WTC11 (cell line): ENCODE results near the gene AGFG2. TPM values are rescaled to one million over a fixed set of nuclear protein-coding genes. Genes with fewer than 3 reads are reported as not detected.

Experiments
- ATAC-seq: fragments of 200-7000 bp; cut with Tn5 transposase; 2 replicates; pipeline ENCODE4 v1.10.0; 2021; ENCODE audit warnings: mild to moderate bottlenecking, moderate library complexity
- CTCF ChIA-PET: fragments of 300-600 bp; sonication (Branson Sonifier 250); formaldehyde crosslinking; loops from one replicate; lab custom pipeline; 2021; ENCODE audit warnings: antibody characterized with exemption; lab: Charles Lee
- POLR2A ChIA-PET: fragments of 350-600 bp; sonication (Branson Sonifier 250); formaldehyde crosslinking; loops from one replicate; lab custom pipeline; 2021; ENCODE audit warnings: antibody characterized with exemption; lab: Charles Lee
- DNase-seq: peaks from one replicate; pipeline ENCODE4 v3.0.0; 2021; ENCODE audit warnings: low spot score
- H3K27ac Mint-ChIP-seq: 2 replicates; pipeline ENCODE4 v1.8.0; 2021; ENCODE audit warnings: mixed read lengths
- H3K27me3 Mint-ChIP-seq: 2 replicates; pipeline ENCODE4 v1.8.0; 2021; ENCODE audit warnings: low read depth, mild to moderate bottlenecking, moderate library complexity, mixed read lengths
- H3K36me3 Mint-ChIP-seq: 2 replicates; pipeline ENCODE4 v1.8.0; 2021; ENCODE audit warnings: mixed read lengths
- H3K4me1 Mint-ChIP-seq: 2 replicates; pipeline ENCODE4 v1.8.0; 2022; ENCODE audit warnings: mixed read lengths
- H3K4me3 Mint-ChIP-seq: 2 replicates; pipeline ENCODE4 v1.8.0; 2021; ENCODE audit warnings: mild to moderate bottlenecking, moderate library complexity, mixed read lengths
- H3K9me3 Mint-ChIP-seq: 2 replicates; pipeline ENCODE4 v1.8.0; 2021; ENCODE audit warnings: mixed read lengths
- AR ChIP-seq: fragments of 250-450 bp; sonication (Bioruptor Pico); IDR thresholded peaks from 2 replicates; pipeline ENCODE4 v1.9.0; 2021; ENCODE audit warnings: mild to moderate bottlenecking
- ARID4B ChIP-seq: sonication (generic); formaldehyde crosslinking; IDR thresholded peaks from 2 replicates; pipeline ENCODE4 v1.8.0; 2023; ENCODE audit warnings: missing genetic modification reagents, mild to moderate bottlenecking, borderline replicate concordance
- ATF6 ChIP-seq: sonication (generic); formaldehyde crosslinking; IDR thresholded peaks from 2 replicates; pipeline ENCODE4 v1.8.1; 2023; ENCODE audit warnings: mild to moderate bottlenecking, missing genetic modification reagents
- CREB1 ChIP-seq: sonication (generic); formaldehyde crosslinking; IDR thresholded peaks from 2 replicates; pipeline ENCODE4 v1.8.0; 2023; ENCODE audit warnings: mild to moderate bottlenecking, missing genetic modification reagents
- E2F1 ChIP-seq: sonication (generic); formaldehyde crosslinking; IDR thresholded peaks from 2 replicates; pipeline ENCODE4 v1.8.0; 2022; ENCODE audit warnings: mild to moderate bottlenecking, missing genetic modification reagents
- E2F4 ChIP-seq: sonication (generic); formaldehyde crosslinking; IDR thresholded peaks from 2 replicates; pipeline ENCODE4 v1.8.1; 2022; ENCODE audit warnings: low read depth, mild to moderate bottlenecking, moderate library complexity, missing genetic modification reagents, borderline replicate concordance
- E2F5 ChIP-seq: sonication (generic); formaldehyde crosslinking; IDR thresholded peaks from 2 replicates; pipeline ENCODE4 v1.8.1; 2022; ENCODE audit warnings: mild to moderate bottlenecking, moderate library complexity, missing genetic modification reagents
- ESRRA ChIP-seq: sonication (generic); formaldehyde crosslinking; IDR thresholded peaks from 2 replicates; pipeline ENCODE4 v1.8.1; 2022; ENCODE audit warnings: mild to moderate bottlenecking, missing genetic modification reagents, borderline replicate concordance
- FOXK1 ChIP-seq: sonication (generic); formaldehyde crosslinking; IDR thresholded peaks from 2 replicates; pipeline ENCODE4 v1.8.0; 2022; ENCODE audit warnings: mild to moderate bottlenecking, moderate library complexity, missing genetic modification reagents
- MAX ChIP-seq: sonication (generic); formaldehyde crosslinking; IDR thresholded peaks from 2 replicates; pipeline ENCODE4 v1.8.0; 2022; ENCODE audit warnings: mild to moderate bottlenecking, missing genetic modification reagents
- NFATC4 ChIP-seq: fragments of 250-450 bp; sonication (Bioruptor Pico); IDR thresholded peaks from 2 replicates; pipeline ENCODE4 v1.9.0; 2021; ENCODE audit warnings: mild to moderate bottlenecking
- NR2C2 ChIP-seq: sonication (generic); formaldehyde crosslinking; IDR thresholded peaks from 2 replicates; pipeline ENCODE4 v1.8.0; 2022; ENCODE audit warnings: mild to moderate bottlenecking, missing genetic modification reagents
- RORB ChIP-seq: fragments of 250-450 bp; sonication (Bioruptor Pico); IDR thresholded peaks from 2 replicates; pipeline ENCODE4 v1.9.0; 2021; ENCODE audit warnings: mild to moderate bottlenecking
- TCF7 ChIP-seq: sonication (generic); formaldehyde crosslinking; IDR thresholded peaks from 2 replicates; pipeline ENCODE4 v1.8.0; 2022; ENCODE audit warnings: mild to moderate bottlenecking, low read depth, missing genetic modification reagents, moderate library complexity
- ZNF232 ChIP-seq: sonication (generic); formaldehyde crosslinking; IDR thresholded peaks from 2 replicates; pipeline ENCODE4 v1.8.0; 2022; ENCODE audit warnings: mild to moderate bottlenecking, missing genetic modification reagents
- total RNA-seq: library from RNA; stranded (reverse); gene quantifications from 3 replicates; pipeline ENCODE4 v1.2.3, GENCODE V29; 2021

Gene AGFG2
- total RNA-seq, 1 experiment from 2014 or later = 6.4 TPM

GRCh38 chr7:100606313-100606712, 67.3 kb downstream of the AGFG2 start (continued):
- TF ChIP-seq AR (CRISPR knock-in tag) (no peak), FOXK1 (CRISPR knock-in tag) (no peak), NFATC4 (CRISPR knock-in tag) (no peak), E2F4 (CRISPR knock-in tag) (no peak), TCF7 (CRISPR knock-in tag) (no peak)
- TF ChIP-seq, all 79 proteins: peak for 0

- TF ChIP-seq ESRRA (no peak), MAX (CRISPR knock-in tag) (no peak), E2F1 (CRISPR knock-in tag) (no peak), RORB (no peak), ZNF232 (CRISPR knock-in tag) (no peak), CREB1 (CRISPR knock-in tag) (no peak), E2F5 (CRISPR knock-in tag) (no peak), NR2C2 (CRISPR knock-in tag) (no peak), ARID4B (CRISPR knock-in tag) (no peak), ATF6 (no peak)
- peaks cover 8% of the 10 kb centered on the region for H3K36me3 Mint-ChIP-seq
- no peaks in the 10 kb centered on the region for H3K9me3 Mint-ChIP-seq
- H3K27me3 Mint-ChIP-seq = peaks cover 13% of the 10 kb centered on the region
- peak overlapping the region; percentile 11; the same call in 1 of the 2 replicates for H3K4me3 Mint-ChIP-seq
- POLR2A ChIA-PET = interaction anchor here (0.7 to 1.5 kb wide), 3 partner anchors 21 to 65 kb away, joined by 3 read pairs; partner anchors contain the start of genes FBXO24 and LRCH4
- H3K27ac Mint-ChIP-seq = no peak overlapping the region
- peaks cover 29% of the 10 kb centered on the region for H3K4me1 Mint-ChIP-seq
- ATAC-seq (no peak), DNase-seq (no peak)
- CTCF ChIA-PET = interaction anchor here (1.8 kb wide), 1 partner anchor 118 kb away, joined by 5 read pairs; no protein-coding TSS in a partner anchor
Observed at GRCh38 chr7:100607111-100607510, 68.1 kb downstream of the AGFG2 start.
